Hepatocyte (in vitro differentiated cells): ENCODE data around the gene PI4KA.
"Not testable (repeated sequence)": the region's sequence is repeated elsewhere in the genome, so short reads cannot be mapped to it uniquely, and the experiment has no call there.

ENCODE experiments used
- CTCF ChIP-seq: fragments of 200-600 bp; sonication (generic); IDR thresholded peaks from 2 replicates; pipeline ENCODE4 v1.5.1; 2016; ENCODE audit warnings: antibody characterized with exemption, mild to moderate bottlenecking; ENCODE audit not compliant: poor library complexity
- EZH2 ChIP-seq: fragments of 200-600 bp; sonication (generic); IDR thresholded peaks from 2 replicates; pipeline ENCODE4 v1.6.1; 2016; ENCODE audit warnings: antibody characterized with exemption, mild to moderate bottlenecking, borderline replicate concordance

GRCh38 chr22:20668226-20668625, 190.4 kb downstream of the PI4KA start:
- TF ChIP-seq CTCF, EZH2: not testable (repeated sequence)
